Measurements from ENCODE around the gene BNIP3.
"Not testable (repeated sequence)": the region's sequence is repeated elsewhere in the genome, so short reads cannot be mapped to it uniquely, and the experiment has no call there.

Gene BNIP3

GRCh38 chr10:131928248-131929095 lies 53.3 kb downstream of the BNIP3 start:
- DNase-seq = no peak

GRCh38 chr10:131926743-131927595 lies 54.8 kb downstream of the BNIP3 start:
- DNase-seq = no peak

- no peak for DNase-seq
Observed at GRCh38 chr10:131926253-131926652, 55.5 kb downstream of the BNIP3 start.

GRCh38 chr10:131925716-131926115 lies 56.0 kb downstream of the BNIP3 start:
- no peak for DNase-seq

GRCh38 chr10:131925011-131925649 lies 56.6 kb downstream of the BNIP3 start:
- peak; percentile 40 to 55 for DNase-seq

- no peak for DNase-seq
Observed at GRCh38 chr10:131923038-131923756, 58.5 kb downstream of the BNIP3 start.

GRCh38 chr10:131921184-131921583 lies 60.5 kb downstream of the BNIP3 start:
- DNase-seq = no peak

- no peak for DNase-seq
Observed at GRCh38 chr10:131920693-131921092, 61.0 kb downstream of the BNIP3 start.

GRCh38 chr10:131920151-131920550 lies 61.6 kb downstream of the BNIP3 start:
- no peak for DNase-seq

- DNase-seq = not testable (repeated sequence)
Observed at GRCh38 chr10:131919461-131919860, 62.3 kb downstream of the BNIP3 start.

All from Kasumi-1 (cell line).